GM19328 (cell line): ENCODE measurements around the gene POLR3GL.
A peak's percentile ranks its signal among the peaks of the same experiment; 100 is the strongest.

Experiments
- ATAC-seq: cut with Tn5 transposase; IDR thresholded peaks from one replicate; pipeline ENCODE4 v1.9.1; 2021; ENCODE audit warnings: mild to moderate bottlenecking, moderate library complexity; ENCODE audit not compliant: unreplicated experiment

The POLR3GL gene

DNA sequence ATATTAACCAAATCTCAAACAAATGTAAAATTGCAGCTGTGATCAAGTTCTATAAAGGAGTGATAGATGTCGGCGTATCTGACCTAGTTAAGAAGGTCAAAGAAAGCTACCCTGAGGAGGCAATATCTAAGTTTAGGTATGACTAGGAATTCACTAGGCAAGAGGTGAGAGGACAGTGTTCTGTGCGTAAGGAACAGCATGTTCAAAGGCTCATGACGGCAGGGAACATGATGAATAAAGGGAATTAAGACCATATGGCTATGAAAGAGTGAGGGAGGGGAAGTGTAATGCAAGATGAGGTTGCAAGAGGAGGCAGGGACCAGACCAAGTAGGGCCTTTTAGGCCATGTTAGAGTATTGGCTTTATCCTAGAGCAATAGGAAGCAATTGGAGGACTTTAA is 15.3 kb upstream of the POLR3GL start:
- no peak for ATAC-seq

DNA sequence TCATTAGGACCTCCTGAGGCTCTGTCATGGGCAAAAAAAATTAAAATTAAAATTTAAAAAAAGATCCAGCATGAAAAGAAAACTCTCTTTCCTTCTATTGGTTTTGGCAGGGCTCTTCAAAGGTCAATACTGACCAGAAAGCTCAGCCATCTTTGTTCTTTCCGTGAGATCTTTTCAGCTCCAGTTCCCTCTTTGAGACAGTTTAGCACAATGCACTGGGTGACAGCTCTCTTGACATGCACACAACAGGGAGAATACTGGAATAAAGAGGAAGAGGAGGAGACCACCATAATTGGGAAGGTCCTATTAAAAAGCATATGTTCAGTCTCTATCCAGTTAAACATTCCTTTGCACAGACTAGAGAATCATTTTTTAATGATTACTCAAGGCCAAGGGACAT is 13.0 kb upstream of the POLR3GL start:
- ATAC-seq = no peak

DNA sequence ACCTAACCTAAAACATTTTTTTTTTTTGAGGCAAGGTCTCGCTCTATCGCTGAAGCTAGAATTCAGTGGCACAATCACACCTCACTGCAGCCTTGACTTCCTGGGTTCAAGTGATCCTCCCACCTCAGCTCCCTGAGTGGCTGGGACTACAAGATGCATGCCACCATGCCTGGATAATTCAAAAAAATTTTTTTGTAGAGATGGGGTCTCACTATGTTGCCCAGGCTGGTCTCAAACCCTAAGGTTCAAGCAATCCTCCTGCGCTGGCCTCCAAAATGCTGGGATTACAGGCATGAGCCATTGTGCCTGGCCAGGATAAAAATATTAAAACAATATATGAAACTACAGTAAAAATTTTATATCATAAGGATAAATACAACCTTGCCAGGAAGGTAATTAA is 11.6 kb upstream of the POLR3GL start:
- ATAC-seq = no peak

- no peak for ATAC-seq
Measured at GRCh38 chr1:145953861-145954260, 10.6 kb upstream of the POLR3GL start.

DNA sequence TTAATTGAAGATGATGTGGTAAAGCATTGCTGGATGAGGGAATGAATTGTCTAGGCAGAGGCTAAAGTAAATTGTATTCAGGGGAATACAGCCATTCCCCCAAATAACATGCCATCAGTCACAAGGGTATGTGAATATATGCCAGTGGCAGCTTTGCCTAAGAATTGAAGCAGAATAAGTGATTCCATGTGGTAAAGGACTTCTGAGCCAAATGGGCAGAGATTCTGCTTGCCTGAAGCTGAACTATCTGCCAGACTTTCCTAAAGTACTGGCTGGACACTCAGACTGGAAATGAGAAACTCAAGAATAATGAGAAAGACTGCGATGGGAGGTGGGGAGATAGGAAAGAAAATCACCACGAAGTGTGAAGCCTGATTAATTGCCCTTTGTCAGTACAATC is 9.1 kb upstream of the POLR3GL start:
- no peak for ATAC-seq

DNA sequence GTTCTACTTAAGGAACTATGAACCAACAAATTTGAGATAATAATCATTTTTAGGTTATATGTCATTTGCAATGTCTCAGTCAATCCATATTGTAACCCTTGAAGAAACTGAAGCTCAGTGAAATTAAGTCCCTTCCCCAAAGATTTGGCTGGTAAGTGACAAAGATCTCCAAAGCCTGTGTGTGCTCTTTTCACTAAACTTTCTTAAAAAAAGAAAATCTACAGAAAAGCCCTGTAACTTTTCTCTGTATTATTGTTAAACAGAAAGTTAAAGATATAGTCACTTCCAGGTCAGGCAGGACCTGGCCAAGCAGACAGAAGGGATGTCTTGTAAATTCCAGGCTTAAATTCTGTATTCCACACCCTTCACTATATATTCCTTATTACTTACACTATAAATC is 8.1 kb upstream of the POLR3GL start:
- ATAC-seq = no peak

- no peak for ATAC-seq
Measured at GRCh38 chr1:145956781-145957442, 7.6 kb upstream of the POLR3GL start.

- peak; percentile 86 for ATAC-seq
Measured at GRCh38 chr1:145957443-145958319, 6.8 kb upstream of the POLR3GL start, which contains the start of gene LIX1L. Gene LIX1L, minus strand, starts transcription at chr1:145958017. Its CDS starts 90 bp downstream, at chr1:145957927.

DNA sequence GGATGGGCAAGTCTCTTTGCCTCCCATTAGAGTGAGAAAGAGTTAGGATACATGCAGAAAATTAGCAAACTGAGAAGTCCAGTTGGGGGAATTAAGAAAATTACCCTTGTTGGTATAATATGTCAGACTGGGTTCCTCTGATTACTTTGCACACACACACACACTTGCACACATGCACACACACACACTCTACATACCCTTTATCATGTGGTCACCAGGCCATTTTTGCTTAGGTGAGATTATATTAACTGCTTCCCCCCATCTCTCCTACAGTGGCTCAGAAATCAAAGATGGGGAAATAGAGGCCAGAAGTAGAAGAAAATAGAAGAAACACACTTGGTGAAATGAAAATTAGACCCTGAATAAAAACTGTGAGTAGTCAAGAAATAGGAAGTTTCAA is 5.8 kb upstream of the POLR3GL start:
- no peak for ATAC-seq

GRCh38 chr1:145959333-145959732 is 5.2 kb upstream of the POLR3GL start:
- no peak for ATAC-seq

DNA sequence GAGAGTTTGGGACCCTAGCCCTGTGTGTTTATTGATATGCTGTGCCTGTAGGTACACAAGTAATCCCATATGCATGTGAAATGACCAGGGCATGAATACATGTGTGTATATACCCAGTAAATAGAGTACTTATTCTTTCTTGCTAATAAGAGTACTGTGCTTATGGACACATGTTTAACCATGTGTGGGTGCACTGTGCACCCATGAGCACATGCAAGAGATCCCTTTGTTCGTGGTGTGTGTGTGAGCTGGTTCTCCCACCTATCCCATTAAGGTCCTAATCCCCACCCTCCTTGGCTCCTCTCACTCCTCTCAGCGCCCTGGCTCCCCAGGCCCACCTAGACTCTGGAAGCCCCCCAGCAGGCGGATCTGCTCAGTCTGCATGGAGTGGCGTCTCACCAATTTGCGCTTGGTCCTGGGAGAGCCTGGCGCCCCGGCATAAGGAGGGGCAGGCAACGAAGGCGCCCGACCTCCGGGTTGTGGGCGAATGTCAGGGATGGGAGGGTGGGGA is 4.5 kb upstream of the POLR3GL start:
- ATAC-seq = no peak

GRCh38 chr1:145960468-145961108 is 3.9 kb upstream of the POLR3GL start:
- no peak for ATAC-seq

GRCh38 chr1:145961109-145961424 is 3.4 kb upstream of the POLR3GL start:
- ATAC-seq = no peak

- no peak for ATAC-seq
Measured at GRCh38 chr1:145961425-145962156, 2.9 kb upstream of the POLR3GL start.

GRCh38 chr1:145962157-145963102 is 2.1 kb upstream of the POLR3GL start:
- no peak for ATAC-seq

DNA sequence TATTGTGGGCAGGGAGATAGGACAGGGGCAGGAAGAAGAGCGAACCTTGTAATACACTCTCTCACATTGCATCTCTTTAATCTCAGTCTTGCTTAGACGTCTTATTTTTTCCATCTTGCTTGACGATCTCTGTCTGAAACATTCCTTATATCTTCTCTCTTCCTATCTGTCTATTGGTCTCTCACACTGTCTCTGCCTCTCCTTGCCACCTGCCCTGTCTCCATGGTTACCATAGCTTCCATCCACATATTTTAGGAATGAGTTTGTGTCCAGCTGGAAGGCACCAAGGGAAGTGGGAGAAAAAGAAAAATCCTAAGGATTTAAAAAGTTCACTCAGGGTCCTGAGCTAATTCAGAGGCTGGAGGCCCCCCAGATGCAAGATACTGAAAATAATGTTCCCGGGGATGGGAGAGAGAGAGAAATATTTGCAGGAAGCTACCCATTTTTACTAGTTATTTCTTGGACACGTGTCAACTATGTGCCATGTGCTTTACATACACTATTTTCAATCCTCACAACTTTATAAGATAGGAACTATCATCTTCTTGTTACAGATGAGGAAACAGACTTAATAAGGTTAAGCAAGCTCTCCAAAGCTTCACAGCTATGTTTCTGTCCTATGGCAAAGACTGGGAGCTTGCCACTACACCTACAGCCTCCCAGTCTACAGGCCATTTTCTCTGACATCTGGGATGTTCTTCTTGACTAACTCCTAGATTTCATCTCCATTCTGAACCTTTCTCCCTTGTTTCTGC is 1.0 kb upstream of the POLR3GL start:
- ATAC-seq = no peak

- ATAC-seq = no peak
Measured at GRCh38 chr1:145965119-145965744, 742 bp downstream of the POLR3GL start.

- no peak for ATAC-seq
Measured at GRCh38 chr1:145967288-145967687, 2.8 kb downstream of the POLR3GL start.

GRCh38 chr1:145972580-145972979 is 8.1 kb downstream of the POLR3GL start:
- no peak for ATAC-seq
